NT2/D1 (cell line): ENCODE results near the gene OSBPL10.

ENCODE experiments used
- YY1 ChIP-seq: IDR thresholded peaks from 2 replicates; pipeline ENCODE4 v1.6.1; 2011; ENCODE audit not compliant: insufficient read length, insufficient read depth
- ZNF274 ChIP-seq: IDR thresholded peaks from 2 replicates; pipeline ENCODE4 v1.6.1; 2011; ENCODE audit warnings: mild to moderate bottlenecking, low read depth, low read length

DNA sequence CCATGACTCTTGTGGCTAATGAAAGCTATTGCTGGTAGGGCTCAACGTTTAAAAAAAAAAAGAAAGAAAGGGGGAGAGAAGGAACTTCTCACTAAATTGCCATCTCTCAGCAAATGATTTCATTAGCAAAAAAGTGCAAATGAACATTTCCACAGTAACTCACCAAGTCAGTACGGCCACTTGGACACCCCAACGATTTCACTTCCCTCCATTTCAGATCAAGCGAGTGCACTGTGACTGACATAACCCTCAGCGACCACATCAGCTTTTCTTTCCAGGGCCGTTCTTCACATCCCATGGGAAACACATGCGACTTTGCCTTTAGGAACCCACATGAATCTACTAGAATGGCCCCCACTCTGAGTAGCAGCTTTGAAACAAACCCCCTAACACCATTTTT is 71.6 kb downstream of the OSBPL10 start:
- no peak for TF ChIP-seq YY1
- no peak for TF ChIP-seq ZNF274
